Measurements from ENCODE around the gene AGAP1.

AGAP1 gene

GRCh38 chr2:235966396-235966795, 472.6 kb downstream of the AGAP1 start:
- H3K9me3 ChIP-seq (ENCODE audit: control insufficient read depth in 2 of 2, low read length in 2 of 2), result no peaks in the 10 kb centered on the region
- no peak overlapping the region for H3K4me3 ChIP-seq (ENCODE audit: low read length in 2 of 2)
- H3K27ac ChIP-seq (ENCODE audit: low read depth in 2 of 2, low read length in 2 of 2), result no peak overlapping the region
- H3K4me1 ChIP-seq (ENCODE audit: control insufficient read depth in 2 of 2, insufficient read depth in 2 of 2, low read length in 2 of 2), result no peaks in the 10 kb centered on the region
- no peak overlapping the region for H3K9ac ChIP-seq (ENCODE audit: low read depth in 1 of 2, low read length in 2 of 2)
- no peaks in the 10 kb centered on the region for H3K27me3 ChIP-seq (ENCODE audit: control insufficient read depth in 2 of 2, insufficient read depth in 2 of 2, low read length in 2 of 2)
- H3K36me3 ChIP-seq (ENCODE audit: control insufficient read depth in 2 of 2, insufficient read depth in 2 of 2, low read length in 2 of 2), result peaks cover 22 to 25% of the 10 kb centered on the region in 2 donors

- no peaks in the 10 kb centered on the region for H3K4me1 ChIP-seq (ENCODE audit: control insufficient read depth in 2 of 2, insufficient read depth in 2 of 2, low read length in 2 of 2)
- H3K4me3 ChIP-seq (ENCODE audit: low read length in 2 of 2), result no peak overlapping the region
- no peak overlapping the region for H3K9ac ChIP-seq (ENCODE audit: low read depth in 1 of 2, low read length in 2 of 2)
- no peak overlapping the region for H3K27ac ChIP-seq (ENCODE audit: low read depth in 2 of 2, low read length in 2 of 2)
- no peaks in the 10 kb centered on the region for H3K9me3 ChIP-seq (ENCODE audit: control insufficient read depth in 2 of 2, low read length in 2 of 2)
- no peaks in the 10 kb centered on the region for H3K27me3 ChIP-seq (ENCODE audit: control insufficient read depth in 2 of 2, insufficient read depth in 2 of 2, low read length in 2 of 2)
- H3K36me3 ChIP-seq (ENCODE audit: control insufficient read depth in 2 of 2, insufficient read depth in 2 of 2, low read length in 2 of 2), result peaks cover 22 to 25% of the 10 kb centered on the region in 2 donors
Observed at GRCh38 chr2:235966932-235967757, 473.3 kb downstream of the AGAP1 start.

GRCh38 chr2:235968155-235968554, 474.3 kb downstream of the AGAP1 start:
- no peak overlapping the region for H3K27ac ChIP-seq (ENCODE audit: low read depth in 2 of 2, low read length in 2 of 2)
- no peaks in the 10 kb centered on the region for H3K9me3 ChIP-seq (ENCODE audit: control insufficient read depth in 2 of 2, low read length in 2 of 2)
- H3K4me1 ChIP-seq (ENCODE audit: control insufficient read depth in 2 of 2, insufficient read depth in 2 of 2, low read length in 2 of 2), result no peaks in the 10 kb centered on the region
- H3K36me3 ChIP-seq (ENCODE audit: control insufficient read depth in 2 of 2, insufficient read depth in 2 of 2, low read length in 2 of 2), result peaks cover 27 to 29% of the 10 kb centered on the region in 2 donors
- no peaks in the 10 kb centered on the region for H3K27me3 ChIP-seq (ENCODE audit: control insufficient read depth in 2 of 2, insufficient read depth in 2 of 2, low read length in 2 of 2)
- H3K4me3 ChIP-seq (ENCODE audit: low read length in 2 of 2), result no peak overlapping the region
- no peak overlapping the region for H3K9ac ChIP-seq (ENCODE audit: low read depth in 1 of 2, low read length in 2 of 2)

GRCh38 chr2:235968616-235969324, 474.9 kb downstream of the AGAP1 start:
- no peak overlapping the region for H3K27ac ChIP-seq (ENCODE audit: low read depth in 2 of 2, low read length in 2 of 2)
- H3K9ac ChIP-seq (ENCODE audit: low read depth in 1 of 2, low read length in 2 of 2), result no peak overlapping the region
- H3K9me3 ChIP-seq (ENCODE audit: control insufficient read depth in 2 of 2, low read length in 2 of 2), result no peaks in the 10 kb centered on the region
- peaks cover 24 to 29% of the 10 kb centered on the region in 2 donors for H3K36me3 ChIP-seq (ENCODE audit: control insufficient read depth in 2 of 2, insufficient read depth in 2 of 2, low read length in 2 of 2)
- no peaks in the 10 kb centered on the region for H3K27me3 ChIP-seq (ENCODE audit: control insufficient read depth in 2 of 2, insufficient read depth in 2 of 2, low read length in 2 of 2)
- no peak overlapping the region for H3K4me3 ChIP-seq (ENCODE audit: low read length in 2 of 2)
- H3K4me1 ChIP-seq (ENCODE audit: control insufficient read depth in 2 of 2, insufficient read depth in 2 of 2, low read length in 2 of 2), result no peaks in the 10 kb centered on the region

- no peak overlapping the region for H3K4me3 ChIP-seq (ENCODE audit: low read length in 2 of 2)
- peaks cover 24 to 29% of the 10 kb centered on the region in 2 donors for H3K36me3 ChIP-seq (ENCODE audit: control insufficient read depth in 2 of 2, insufficient read depth in 2 of 2, low read length in 2 of 2)
- H3K9me3 ChIP-seq (ENCODE audit: control insufficient read depth in 2 of 2, low read length in 2 of 2), result no peaks in the 10 kb centered on the region
- H3K27ac ChIP-seq (ENCODE audit: low read depth in 2 of 2, low read length in 2 of 2), result no peak overlapping the region
- no peak overlapping the region for H3K9ac ChIP-seq (ENCODE audit: low read depth in 1 of 2, low read length in 2 of 2)
- no peaks in the 10 kb centered on the region for H3K27me3 ChIP-seq (ENCODE audit: control insufficient read depth in 2 of 2, insufficient read depth in 2 of 2, low read length in 2 of 2)
- H3K4me1 ChIP-seq (ENCODE audit: control insufficient read depth in 2 of 2, insufficient read depth in 2 of 2, low read length in 2 of 2), result no peaks in the 10 kb centered on the region
Observed at GRCh38 chr2:235970204-235971040, 476.6 kb downstream of the AGAP1 start.

GRCh38 chr2:235976516-235976915, 482.7 kb downstream of the AGAP1 start:
- H3K36me3 ChIP-seq (ENCODE audit: control insufficient read depth in 2 of 2, insufficient read depth in 2 of 2, low read length in 2 of 2), result peaks cover 2 to 8% of the 10 kb centered on the region in 2 donors
- no peaks in the 10 kb centered on the region for H3K9me3 ChIP-seq (ENCODE audit: control insufficient read depth in 2 of 2, low read length in 2 of 2)
- no peak overlapping the region for H3K4me3 ChIP-seq (ENCODE audit: low read length in 2 of 2)
- H3K27ac ChIP-seq (ENCODE audit: low read depth in 2 of 2, low read length in 2 of 2), result no peak overlapping the region
- no peaks in the 10 kb centered on the region for H3K27me3 ChIP-seq (ENCODE audit: control insufficient read depth in 2 of 2, insufficient read depth in 2 of 2, low read length in 2 of 2)
- H3K9ac ChIP-seq (ENCODE audit: low read depth in 1 of 2, low read length in 2 of 2), result no peak overlapping the region
- no peaks in the 10 kb centered on the region for H3K4me1 ChIP-seq (ENCODE audit: control insufficient read depth in 2 of 2, insufficient read depth in 2 of 2, low read length in 2 of 2)

GRCh38 chr2:235976956-235977355, 483.1 kb downstream of the AGAP1 start:
- Histone ChIP-seq H3K4me3 (ENCODE audit: low read length in 2 of 2) (no peak overlapping the region), H3K27ac (ENCODE audit: low read depth in 2 of 2, low read length in 2 of 2) (no peak overlapping the region), H3K9me3 (ENCODE audit: control insufficient read depth in 2 of 2, low read length in 2 of 2) (no peaks in the 10 kb centered on the region), H3K9ac (ENCODE audit: low read depth in 1 of 2, low read length in 2 of 2) (no peak overlapping the region), H3K4me1 (ENCODE audit: control insufficient read depth in 2 of 2, insufficient read depth in 2 of 2, low read length in 2 of 2) (no peaks in the 10 kb centered on the region), H3K27me3 (ENCODE audit: control insufficient read depth in 2 of 2, insufficient read depth in 2 of 2, low read length in 2 of 2) (no peaks in the 10 kb centered on the region), H3K36me3 (ENCODE audit: control insufficient read depth in 2 of 2, insufficient read depth in 2 of 2, low read length in 2 of 2) (peaks cover 2 to 10% of the 10 kb centered on the region in 2 donors)

GRCh38 chr2:235977445-235977844, 483.6 kb downstream of the AGAP1 start:
- Histone ChIP-seq H3K4me1 (ENCODE audit: control insufficient read depth in 2 of 2, insufficient read depth in 2 of 2, low read length in 2 of 2) (no peaks in the 10 kb centered on the region), H3K4me3 (ENCODE audit: low read length in 2 of 2) (no peak overlapping the region), H3K36me3 (ENCODE audit: control insufficient read depth in 2 of 2, insufficient read depth in 2 of 2, low read length in 2 of 2) (peaks cover 2 to 9% of the 10 kb centered on the region in 2 donors), H3K27ac (ENCODE audit: low read depth in 2 of 2, low read length in 2 of 2) (no peak overlapping the region), H3K9me3 (ENCODE audit: control insufficient read depth in 2 of 2, low read length in 2 of 2) (no peaks in the 10 kb centered on the region), H3K9ac (ENCODE audit: low read depth in 1 of 2, low read length in 2 of 2) (no peak overlapping the region), H3K27me3 (ENCODE audit: control insufficient read depth in 2 of 2, insufficient read depth in 2 of 2, low read length in 2 of 2) (no peaks in the 10 kb centered on the region)

- Histone ChIP-seq H3K36me3 (ENCODE audit: control insufficient read depth in 2 of 2, insufficient read depth in 2 of 2, low read length in 2 of 2) (peaks cover 2 to 3% of the 10 kb centered on the region in 2 donors), H3K4me3 (ENCODE audit: low read length in 2 of 2) (no peak overlapping the region), H3K27me3 (ENCODE audit: control insufficient read depth in 2 of 2, insufficient read depth in 2 of 2, low read length in 2 of 2) (no peaks in the 10 kb centered on the region), H3K27ac (ENCODE audit: low read depth in 2 of 2, low read length in 2 of 2) (no peak overlapping the region), H3K9ac (ENCODE audit: low read depth in 1 of 2, low read length in 2 of 2) (no peak overlapping the region), H3K4me1 (ENCODE audit: control insufficient read depth in 2 of 2, insufficient read depth in 2 of 2, low read length in 2 of 2) (no peaks in the 10 kb centered on the region), H3K9me3 (ENCODE audit: control insufficient read depth in 2 of 2, low read length in 2 of 2) (no peaks in the 10 kb centered on the region)
Observed at GRCh38 chr2:235978022-235978421, 484.2 kb downstream of the AGAP1 start.

- Histone ChIP-seq H3K4me3 (ENCODE audit: low read length in 2 of 2) (no peak overlapping the region), H3K36me3 (ENCODE audit: control insufficient read depth in 2 of 2, insufficient read depth in 2 of 2, low read length in 2 of 2) (peaks cover 2 to 3% of the 10 kb centered on the region in 2 donors), H3K27me3 (ENCODE audit: control insufficient read depth in 2 of 2, insufficient read depth in 2 of 2, low read length in 2 of 2) (no peaks in the 10 kb centered on the region), H3K27ac (ENCODE audit: low read depth in 2 of 2, low read length in 2 of 2) (no peak overlapping the region), H3K9me3 (ENCODE audit: control insufficient read depth in 2 of 2, low read length in 2 of 2) (no peaks in the 10 kb centered on the region), H3K9ac (ENCODE audit: low read depth in 1 of 2, low read length in 2 of 2) (no peak overlapping the region), H3K4me1 (ENCODE audit: control insufficient read depth in 2 of 2, insufficient read depth in 2 of 2, low read length in 2 of 2) (no peaks in the 10 kb centered on the region)
Observed at GRCh38 chr2:235979037-235979436, 485.2 kb downstream of the AGAP1 start.

All from mucosa of rectum (tissue), 2 donors.